ENCODE measurements around the gene CXCL13. TPM values are rescaled to one million over a fixed set of nuclear protein-coding genes. Genes with fewer than 3 reads are reported as not detected.

The CXCL13 gene
- total and polyA plus RNA-seq, 2 experiments from 2014 or later, result not detected

- H3K4me3 ChIP-seq, result no peak overlapping the region
- H3K9me3 Mint-ChIP-seq, result no peaks in the 10 kb centered on the region; the same call in 2 of the 3 replicates
- no peaks in the 10 kb centered on the region for H3K36me3 ChIP-seq (ENCODE audit: insufficient read depth)
- no peaks in the 10 kb centered on the region for H3K27me3 Mint-ChIP-seq (ENCODE audit: insufficient read depth, low read depth, poor library complexity)
- no peaks in the 10 kb centered on the region for H3K27me3 ChIP-seq (ENCODE audit: insufficient read depth)
- TF ChIP-seq STAT1 (IDR thresholded peaks at IDR 0.05; ENCODE audit: unreplicated experiment), result no peak
- no peak for TF ChIP-seq ZNF462 (CRISPR knock-in tag; IDR thresholded peaks at IDR 0.05)
- no peak for TF ChIP-seq CTCF (conservative IDR thresholded peaks at IDR 0.05; ENCODE audit: low read depth in 2 of 2)
- no peak for TF ChIP-seq ZNF331 (CRISPR knock-in tag; IDR thresholded peaks at IDR 0.05; ENCODE audit: low read depth)
- TF ChIP-seq POLR2AphosphoS5 (IDR thresholded peaks at IDR 0.05; ENCODE audit: low read depth), result no peak
- no peak for TF ChIP-seq EZH2phosphoT487 (IDR thresholded peaks at IDR 0.05; ENCODE audit: unreplicated experiment)
- no peak for TF ChIP-seq REST (IDR thresholded peaks at IDR 0.05; ENCODE audit: unreplicated experiment)
- TF ChIP-seq NANOG (IDR thresholded peaks at IDR 0.05; ENCODE audit: borderline replicate concordance), result no peak
- TF ChIP-seq ZNF114 (CRISPR knock-in tag; IDR thresholded peaks at IDR 0.05), result no peak
- TF ChIP-seq JUNB (IDR thresholded peaks at IDR 0.05; ENCODE audit: unreplicated experiment), result no peak
- no peak for TF ChIP-seq ETS1 (IDR thresholded peaks at IDR 0.05)
- TF ChIP-seq CREB1 (CRISPR knock-in tag; IDR thresholded peaks at IDR 0.05; ENCODE audit: low read depth), result no peak
- no peak for TF ChIP-seq EZH2 (IDR thresholded peaks at IDR 0.05; ENCODE audit: low read depth, unreplicated experiment)
- no peaks in the 10 kb centered on the region for H3K36me3 Mint-ChIP-seq (ENCODE audit: low read depth)
- no peaks in the 10 kb centered on the region for H4K20me1 ChIP-seq (replicated peaks; ENCODE audit: insufficient read depth)
- DNase-seq (ENCODE audit: low spot score), result no peak
- peaks cover 5% of the 10 kb centered on the region; the same call in 2 of the 3 replicates for H3K4me1 Mint-ChIP-seq
- no peak for ATAC-seq
- H2AFZ ChIP-seq, result no peak overlapping the region
- no peak overlapping the region for H3K4me2 ChIP-seq
- no peak overlapping the region for H3K4me3 Mint-ChIP-seq
- peaks cover 9% of the 10 kb centered on the region; the same call in 1 of the 2 replicates for H3K4me1 ChIP-seq (ENCODE audit: insufficient read depth)
- H3F3A ChIP-seq (replicated peaks; ENCODE audit: low read depth), result no peaks in the 10 kb centered on the region
- H3K27ac Mint-ChIP-seq, result no peak overlapping the region
- peaks cover 11% of the 10 kb centered on the region; the same call in 1 of the 2 replicates for H3K9me2 ChIP-seq (ENCODE audit: insufficient read depth)
- H3K79me2 ChIP-seq (replicated peaks; ENCODE audit: insufficient read depth), result no peaks in the 10 kb centered on the region
- H3K27ac ChIP-seq (ENCODE audit: low read depth), result no peak overlapping the region
These were observed 18.7 kb upstream of the CXCL13 start for GRCh38 chr4:77586951-77587383.
